ENCODE measurements around the gene VPS33A. TPM values are rescaled to one million over a fixed set of nuclear protein-coding genes. Genes with fewer than 3 reads are reported as not detected.

VPS33A gene
- total and polyA plus RNA-seq, 10 of the 15 experiments (the other 5 are each of a cell fraction or from before 2014, with no cell fraction given), result 7.7 to 33.6 (median 21.6) TPM

DNA sequence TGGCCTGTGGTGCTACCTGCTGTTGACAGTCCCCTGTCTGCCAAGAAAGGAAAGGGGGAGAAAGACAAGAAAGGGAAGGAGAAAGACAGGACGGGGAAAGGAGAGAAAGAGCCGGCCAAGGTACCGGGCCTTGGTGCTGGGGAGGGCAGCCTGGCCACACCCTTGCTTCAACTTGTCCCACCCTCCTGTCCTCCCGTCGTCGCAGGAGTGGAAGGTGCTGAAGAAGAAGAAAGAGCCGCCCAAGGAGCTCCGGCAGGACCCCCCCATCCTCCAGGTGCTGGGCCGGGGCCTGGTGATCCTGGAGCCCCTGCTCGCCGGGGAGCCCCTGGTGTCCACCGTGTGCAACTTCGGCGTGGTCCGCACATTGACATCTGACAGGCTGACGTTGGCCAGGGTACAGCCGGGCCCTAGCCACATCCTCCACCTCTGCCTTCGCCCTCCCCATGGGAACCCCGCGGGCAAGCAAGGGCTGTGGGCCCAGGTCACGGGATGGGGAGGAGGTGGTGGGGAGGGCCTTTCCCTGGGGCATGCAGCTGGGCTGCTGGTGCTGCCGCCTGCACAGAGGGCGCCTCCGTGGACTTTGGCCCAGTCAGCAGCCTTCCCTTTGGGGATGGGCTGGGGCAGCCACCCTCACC lies 65.6 kb downstream of the VPS33A start (continued):
- TF ChIP-seq, protein P1, sequence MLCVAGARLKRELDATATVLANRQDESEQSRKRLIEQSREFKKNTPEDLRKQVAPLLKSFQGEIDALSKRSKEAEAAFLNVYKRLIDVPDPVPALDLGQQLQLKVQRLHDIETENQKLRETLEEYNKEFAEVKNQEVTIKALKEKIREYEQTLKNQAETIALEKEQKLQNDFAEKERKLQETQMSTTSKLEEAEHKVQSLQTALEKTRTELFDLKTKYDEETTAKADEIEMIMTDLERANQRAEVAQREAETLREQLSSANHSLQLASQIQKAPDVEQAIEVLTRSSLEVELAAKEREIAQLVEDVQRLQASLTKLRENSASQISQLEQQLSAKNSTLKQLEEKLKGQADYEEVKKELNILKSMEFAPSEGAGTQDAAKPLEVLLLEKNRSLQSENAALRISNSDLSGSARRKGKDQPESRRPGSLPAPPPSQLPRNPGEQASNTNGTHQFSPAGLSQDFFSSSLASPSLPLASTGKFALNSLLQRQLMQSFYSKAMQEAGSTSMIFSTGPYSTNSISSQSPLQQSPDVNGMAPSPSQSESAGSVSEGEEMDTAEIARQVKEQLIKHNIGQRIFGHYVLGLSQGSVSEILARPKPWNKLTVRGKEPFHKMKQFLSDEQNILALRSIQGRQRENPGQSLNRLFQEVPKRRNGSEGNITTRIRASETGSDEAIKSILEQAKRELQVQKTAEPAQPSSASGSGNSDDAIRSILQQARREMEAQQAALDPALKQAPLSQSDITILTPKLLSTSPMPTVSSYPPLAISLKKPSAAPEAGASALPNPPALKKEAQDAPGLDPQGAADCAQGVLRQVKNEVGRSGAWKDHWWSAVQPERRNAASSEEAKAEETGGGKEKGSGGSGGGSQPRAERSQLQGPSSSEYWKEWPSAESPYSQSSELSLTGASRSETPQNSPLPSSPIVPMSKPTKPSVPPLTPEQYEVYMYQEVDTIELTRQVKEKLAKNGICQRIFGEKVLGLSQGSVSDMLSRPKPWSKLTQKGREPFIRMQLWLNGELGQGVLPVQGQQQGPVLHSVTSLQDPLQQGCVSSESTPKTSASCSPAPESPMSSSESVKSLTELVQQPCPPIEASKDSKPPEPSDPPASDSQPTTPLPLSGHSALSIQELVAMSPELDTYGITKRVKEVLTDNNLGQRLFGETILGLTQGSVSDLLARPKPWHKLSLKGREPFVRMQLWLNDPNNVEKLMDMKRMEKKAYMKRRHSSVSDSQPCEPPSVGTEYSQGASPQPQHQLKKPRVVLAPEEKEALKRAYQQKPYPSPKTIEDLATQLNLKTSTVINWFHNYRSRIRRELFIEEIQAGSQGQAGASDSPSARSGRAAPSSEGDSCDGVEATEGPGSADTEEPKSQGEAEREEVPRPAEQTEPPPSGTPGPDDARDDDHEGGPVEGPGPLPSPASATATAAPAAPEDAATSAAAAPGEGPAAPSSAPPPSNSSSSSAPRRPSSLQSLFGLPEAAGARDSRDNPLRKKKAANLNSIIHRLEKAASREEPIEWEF (IDR thresholded peaks at IDR 0.05; ENCODE audit: insufficient replicate concordance, low read depth, low read length), result no peak
- TF ChIP-seq ASH2L (IDR thresholded peaks at IDR 0.05; ENCODE audit: borderline replicate concordance, low read depth) (no peak), NKRF (conservative IDR thresholded peaks at IDR 0.05) (no peak), SMARCA5 (IDR thresholded peaks at IDR 0.05) (no peak)
- TF ChIP-seq, protein P2, sequence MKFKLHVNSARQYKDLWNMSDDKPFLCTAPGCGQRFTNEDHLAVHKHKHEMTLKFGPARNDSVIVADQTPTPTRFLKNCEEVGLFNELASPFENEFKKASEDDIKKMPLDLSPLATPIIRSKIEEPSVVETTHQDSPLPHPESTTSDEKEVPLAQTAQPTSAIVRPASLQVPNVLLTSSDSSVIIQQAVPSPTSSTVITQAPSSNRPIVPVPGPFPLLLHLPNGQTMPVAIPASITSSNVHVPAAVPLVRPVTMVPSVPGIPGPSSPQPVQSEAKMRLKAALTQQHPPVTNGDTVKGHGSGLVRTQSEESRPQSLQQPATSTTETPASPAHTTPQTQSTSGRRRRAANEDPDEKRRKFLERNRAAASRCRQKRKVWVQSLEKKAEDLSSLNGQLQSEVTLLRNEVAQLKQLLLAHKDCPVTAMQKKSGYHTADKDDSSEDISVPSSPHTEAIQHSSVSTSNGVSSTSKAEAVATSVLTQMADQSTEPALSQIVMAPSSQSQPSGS (IDR thresholded peaks at IDR 0.05; ENCODE audit: low read length), result no peak
